Lower leg skin (tissue), 4 donors: Measurements from ENCODE around the gene APOC1. TPM values are rescaled to one million over a fixed set of nuclear protein-coding genes. Genes with fewer than 3 reads are reported as not detected.
"Not testable (repeated sequence)": the region's sequence is repeated elsewhere in the genome, so short reads cannot be mapped to it uniquely, and the experiment has no call there.

ENCODE experiments used
- DNase-seq, 2 donors: peaks; one replicate each; pipeline ENCODE4 v3.0.0-alpha.2; 2019; ENCODE audit warnings: low spot score in 2 of 2
- H3K4me3 ChIP-seq: fragments of 200-600 bp; sonication (generic); 2 replicates; pipeline ENCODE4 v1.5.1; 2017; ENCODE audit warnings: mild to moderate bottlenecking, low read depth; ENCODE audit not compliant: poor library complexity, severe bottlenecking
- CTCF ChIP-seq, 3 donors: fragments of 450-650 bp; IDR thresholded peaks; one replicate each; pipeline ENCODE4 v1.5.1; 2016; ENCODE audit warnings: antibody characterized with exemption in 3 of 3, mild to moderate bottlenecking in 3 of 3, moderate library complexity in 2 of 3
- POLR2A ChIP-seq, 2 donors: fragments of 450-650 bp; IDR thresholded peaks; one replicate each; pipeline ENCODE4 v1.6.1; 2016 to 2017; ENCODE audit warnings: antibody characterized with exemption in 2 of 2, mild to moderate bottlenecking in 1 of 2, moderate library complexity in 1 of 2
- WGBS, 2 donors: methylation state at CpG; one replicate each; pipeline ENCODE4 v1.1.5; 2018; 5-methylcytosine and 5-hydroxymethylcytosine counted together
- intact Hi-C: fragments of 100-400 bp; cut with DNase I; formaldehyde crosslinking; loops from one replicate; pipeline ENCODE4 v1.15.0; 2023; ENCODE audit warnings: low total_unique reads
- total RNA-seq, 4 donors: library from RNA; depleted of rRNA; stranded (reverse); fragments of >200 nt; gene quantifications; one replicate each; pipeline ENCODE4 v1.1.0, GENCODE V29; 2016

APOC1 gene
- total RNA-seq, 4 donors from 2014 or later = 17.1 to 35.5 (median 28.8) TPM

DNA sequence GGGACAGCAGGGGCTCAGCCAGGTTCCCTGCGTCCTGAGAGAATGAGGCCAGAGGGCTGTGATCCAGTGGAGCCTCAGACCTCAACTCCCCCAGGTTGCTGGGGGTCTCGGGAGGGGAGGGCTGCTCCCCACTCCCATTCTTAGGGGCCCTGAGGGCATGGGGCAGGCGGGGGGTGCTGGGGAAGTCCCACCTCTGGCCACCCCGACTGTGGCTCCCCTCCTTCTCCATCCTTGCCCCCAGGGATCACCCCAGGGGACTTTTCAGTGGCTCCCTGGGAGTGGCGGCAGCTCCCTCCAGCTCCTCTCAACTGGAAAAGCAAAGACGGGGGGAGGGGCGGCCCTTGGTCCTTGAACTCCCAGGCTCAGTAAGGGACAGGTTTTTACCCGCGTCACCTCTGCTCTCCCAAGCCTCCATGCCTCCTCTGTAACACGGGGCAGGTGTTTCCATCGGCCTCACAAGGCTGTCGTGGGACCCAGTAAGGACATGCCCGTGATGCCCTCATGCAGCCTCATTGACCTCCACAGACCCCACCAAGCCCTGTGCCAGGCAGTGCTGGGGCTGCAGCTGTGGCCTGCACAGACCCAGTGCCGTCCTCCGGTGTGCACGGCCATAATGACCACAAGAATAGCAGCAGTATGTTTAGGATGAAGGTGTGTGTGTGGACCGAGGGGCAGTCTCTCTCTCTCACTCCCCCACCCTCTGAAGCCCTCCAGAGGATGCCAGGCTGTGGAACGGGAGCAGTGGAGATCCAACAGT lies 34.9 kb upstream of the APOC1 start:
- 72 to 79% methylated on average over 14 to 16 of the region's 18 CpGs for WGBS, 2 donors
- H3K4me3 ChIP-seq = no peak overlapping the region
- intact Hi-C loops = no loop called here
- TF ChIP-seq CTCF (IDR thresholded peaks at IDR 0.05) = no peak
- no peak for TF ChIP-seq POLR2A (IDR thresholded peaks at IDR 0.05)
- no peak for DNase-seq

- H3K4me3 ChIP-seq = no peak overlapping the region
- 90 to 94% methylated on average over 15 of the region's 15 CpGs for WGBS, 2 donors
- DNase-seq = no peak
- TF ChIP-seq POLR2A (IDR thresholded peaks at IDR 0.05) (no peak), CTCF (IDR thresholded peaks at IDR 0.05) (no peak)
- intact Hi-C loops = no loop called here
Measured at GRCh38 chr19:44882063-44882462, 32.3 kb upstream of the APOC1 start.

DNA sequence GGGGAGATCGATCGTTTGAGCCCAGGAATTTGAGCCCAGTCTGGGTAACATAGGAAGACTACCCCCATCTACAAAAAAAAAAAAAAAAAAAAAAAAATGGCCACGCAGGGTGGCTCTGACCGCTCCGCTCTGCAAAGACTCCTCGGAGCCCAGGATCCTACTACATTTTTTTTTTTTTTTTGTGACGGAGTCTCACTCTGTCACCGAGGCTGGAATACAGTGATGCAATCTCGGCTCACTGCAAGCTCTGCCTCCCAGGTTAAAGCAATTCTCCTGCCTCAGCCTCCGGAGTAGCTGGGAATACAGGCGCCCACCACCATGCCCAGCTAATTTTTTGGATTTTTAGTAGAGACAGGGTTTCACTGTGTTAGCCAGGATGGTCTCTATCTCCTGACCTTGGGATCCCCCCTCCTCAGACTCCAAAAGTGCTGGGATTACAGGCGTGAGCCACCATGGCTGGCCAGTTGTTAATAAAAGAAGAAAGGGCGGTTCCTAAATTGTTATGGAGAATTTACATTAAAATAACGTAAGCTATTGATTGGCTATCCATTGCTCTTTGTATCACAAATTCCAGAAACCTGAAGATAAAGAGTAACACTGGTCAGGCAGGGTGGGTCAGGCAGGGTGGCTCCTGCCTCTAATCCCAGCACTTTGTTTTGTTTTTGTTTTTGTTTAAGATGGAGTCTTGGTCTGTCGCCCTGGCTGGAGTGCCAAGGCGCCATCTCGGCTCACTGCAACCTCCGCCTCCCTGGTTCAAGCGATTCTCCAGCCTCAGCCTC lies 31.6 kb upstream of the APOC1 start:
- 90 to 92% methylated on average over 19 of the region's 19 CpGs for WGBS, 2 donors
- intact Hi-C loops, H3K4me3 ChIP-seq, DNase-seq: not testable (repeated sequence)

DNA sequence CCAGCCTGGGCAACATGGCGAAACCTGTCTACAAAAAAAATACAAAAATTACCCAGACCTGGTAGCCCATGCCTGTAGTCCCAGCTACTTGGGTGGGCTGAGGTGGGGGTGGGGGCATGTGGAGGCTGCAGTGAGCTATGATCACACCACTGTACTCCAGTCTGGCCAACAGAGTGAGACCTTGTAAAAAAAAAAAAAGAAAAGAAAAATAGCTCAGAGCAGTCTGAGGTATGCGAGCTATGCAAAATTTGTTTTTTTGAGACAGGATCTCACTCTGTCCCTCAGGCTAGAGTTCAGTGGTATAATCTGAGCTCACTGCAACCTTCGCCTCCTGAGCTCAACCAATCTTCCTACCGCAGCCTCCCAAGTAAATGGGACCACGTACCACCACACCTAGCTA lies 30.5 kb upstream of the APOC1 start:
- TF ChIP-seq POLR2A (IDR thresholded peaks at IDR 0.05) = no peak
- TF ChIP-seq CTCF (IDR thresholded peaks at IDR 0.05) = no peak
- no peak for DNase-seq
- intact Hi-C loops = no loop called here
- WGBS, 2 donors = 86 to 89% methylated on average over 5 of the region's 5 CpGs
- no peak overlapping the region for H3K4me3 ChIP-seq

- DNase-seq = no peak
- 91 to 92% methylated on average over 4 of the region's 4 CpGs for WGBS, 2 donors
- no peak overlapping the region for H3K4me3 ChIP-seq
- intact Hi-C loops = no loop called here
- no peak for TF ChIP-seq CTCF (IDR thresholded peaks at IDR 0.05)
- no peak for TF ChIP-seq POLR2A (IDR thresholded peaks at IDR 0.05)
Measured at GRCh38 chr19:44884566-44884965, 29.8 kb upstream of the APOC1 start.

DNA sequence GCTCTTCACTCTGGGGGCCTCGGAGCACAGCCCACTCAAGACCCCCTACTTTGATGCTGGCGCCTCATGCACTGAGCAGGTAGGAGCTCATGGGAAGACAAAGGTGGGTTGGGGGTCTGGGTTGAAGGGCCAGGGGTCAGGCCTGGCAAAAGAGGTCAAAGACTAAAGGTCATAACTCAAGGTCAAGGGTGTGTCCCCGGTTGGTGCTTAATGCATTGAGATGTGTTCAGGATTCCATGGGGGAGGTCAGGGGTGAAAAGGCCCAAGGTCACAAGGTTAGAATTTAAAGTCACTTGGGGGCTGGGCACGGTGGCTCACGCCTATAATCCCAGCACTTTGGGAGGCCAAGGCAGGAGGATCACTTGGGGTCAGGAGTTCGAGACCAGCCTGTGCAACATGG lies 28.3 kb upstream of the APOC1 start:
- WGBS, 2 donors = 86 to 90% methylated on average over 6 of the region's 6 CpGs
- TF ChIP-seq CTCF (IDR thresholded peaks at IDR 0.05) (no peak), POLR2A (IDR thresholded peaks at IDR 0.05) (no peak)
- intact Hi-C loops = no loop called here
- DNase-seq = no peak
- H3K4me3 ChIP-seq = no peak overlapping the region
